ENCODE data around the gene HMCES.

DNA sequence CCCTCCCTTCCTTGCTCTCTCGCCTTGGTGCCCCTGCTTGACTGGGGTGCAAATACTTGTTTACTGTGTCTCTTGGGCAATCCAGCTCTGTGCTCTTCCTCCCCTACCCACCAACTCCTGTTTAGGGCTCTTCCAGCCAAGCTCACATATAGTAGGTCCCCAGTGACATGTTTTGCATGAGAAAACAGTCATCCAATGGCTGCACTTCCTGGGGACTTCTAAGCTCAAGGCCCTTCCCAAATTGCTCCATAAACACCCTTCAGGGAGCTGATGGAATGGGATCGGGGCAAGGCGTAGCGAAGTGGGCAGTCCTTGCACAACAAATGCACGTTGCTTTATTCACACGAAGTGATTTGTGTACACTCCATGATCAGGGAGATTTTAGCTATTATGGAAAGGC is 38.7 kb upstream of the HMCES start:
- TF ChIP-seq EZH2 (IDR thresholded peaks at IDR 0.05; ENCODE audit: borderline replicate concordance) (no peak), EZH2phosphoT487 (IDR thresholded peaks at IDR 0.05; ENCODE audit: low read depth, severe bottlenecking, unreplicated experiment) (no peak)

Measured in hepatocyte (in vitro differentiated cells).